T-helper 2 cell (primary cell): ENCODE results near the gene CXCR4.
A peak's percentile ranks its signal among the peaks of the same experiment; 100 is the strongest.
"Not testable (repeated sequence)": the region's sequence is repeated elsewhere in the genome, so short reads cannot be mapped to it uniquely, and the experiment has no call there.

Source experiments
- DNase-seq, 5 experiments: peaks; one replicate each; pipeline versions ENCODE4 v3.0.0 to v3.0.0-alpha.2; 2012 to 2022

Gene CXCR4

DNA sequence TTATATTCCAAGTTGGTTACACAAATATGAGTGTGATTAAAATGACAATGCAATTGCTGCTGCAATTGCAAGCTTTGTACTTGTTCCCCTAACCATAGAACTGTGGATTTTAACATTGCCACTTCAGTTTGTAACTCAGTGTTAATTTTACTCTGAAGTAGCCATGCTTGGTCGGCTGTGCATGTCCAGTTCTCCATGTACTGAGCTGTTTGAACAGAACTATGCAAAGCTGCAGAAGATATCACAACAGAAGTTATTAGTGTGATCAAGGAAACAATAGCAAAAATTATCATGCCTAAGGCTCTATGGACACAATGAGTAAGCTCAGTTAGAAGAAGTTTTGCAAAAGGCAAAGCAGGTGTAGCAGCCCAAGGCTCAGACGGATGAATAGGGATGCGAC is 45.3 kb downstream of the CXCR4 start:
- no peak for DNase-seq

GRCh38 chr2:136071887-136072286 is 46.1 kb downstream of the CXCR4 start:
- not testable (repeated sequence) for DNase-seq

DNA sequence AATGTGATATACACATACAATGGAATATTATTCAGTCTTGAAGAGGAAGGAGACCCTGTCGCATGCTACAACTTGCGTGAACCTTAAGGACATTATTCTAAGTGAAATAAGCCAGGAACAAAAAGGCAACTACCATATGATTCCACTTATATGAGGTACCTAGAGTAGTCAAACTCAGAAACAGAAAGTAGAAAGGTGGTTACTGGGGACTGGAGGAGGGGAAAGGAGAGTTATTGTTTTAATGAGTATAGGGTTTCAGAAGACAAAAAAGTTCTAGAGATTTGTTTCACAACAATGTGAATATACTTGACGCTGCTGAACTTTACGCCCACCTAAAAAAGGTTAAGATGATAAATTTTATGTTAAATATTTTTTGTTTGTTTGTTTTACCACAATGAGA is 47.0 kb downstream of the CXCR4 start:
- DNase-seq = peak in 1 of 5 experiments; percentile 23

GRCh38 chr2:136069773-136070172 is 48.2 kb downstream of the CXCR4 start:
- no peak for DNase-seq

DNA sequence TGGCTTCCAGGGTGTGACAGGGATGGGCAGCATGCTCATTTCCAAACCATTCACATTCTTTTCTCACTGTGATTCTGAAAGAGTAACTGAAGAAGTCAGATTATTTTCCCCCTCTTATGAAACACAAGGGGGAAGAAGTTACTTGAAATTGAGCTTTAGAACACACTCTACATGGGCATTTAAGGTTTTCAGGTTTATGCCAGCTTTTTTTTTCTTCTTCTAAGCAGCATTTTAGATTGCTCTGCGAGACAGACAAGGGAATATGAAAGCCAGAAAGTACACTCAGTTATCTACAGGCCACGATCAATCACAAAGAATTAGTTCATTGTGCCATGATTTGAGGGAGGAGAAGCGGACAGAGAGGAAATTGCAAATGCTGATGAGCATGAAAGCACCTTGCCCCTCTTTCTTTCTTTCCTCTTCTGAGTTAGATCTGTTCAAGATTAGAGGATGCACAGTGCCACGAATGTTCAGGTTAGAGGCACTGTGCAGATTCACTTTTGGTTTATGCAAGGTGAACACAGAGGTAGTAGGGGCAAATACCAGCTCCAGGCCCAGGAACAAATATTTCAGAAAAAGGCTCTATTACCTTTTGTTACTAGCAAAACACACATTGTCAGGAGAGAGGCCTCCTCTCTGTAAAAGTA is 49.2 kb downstream of the CXCR4 start:
- DNase-seq = peak in 1 of 5 experiments; percentile 81

DNA sequence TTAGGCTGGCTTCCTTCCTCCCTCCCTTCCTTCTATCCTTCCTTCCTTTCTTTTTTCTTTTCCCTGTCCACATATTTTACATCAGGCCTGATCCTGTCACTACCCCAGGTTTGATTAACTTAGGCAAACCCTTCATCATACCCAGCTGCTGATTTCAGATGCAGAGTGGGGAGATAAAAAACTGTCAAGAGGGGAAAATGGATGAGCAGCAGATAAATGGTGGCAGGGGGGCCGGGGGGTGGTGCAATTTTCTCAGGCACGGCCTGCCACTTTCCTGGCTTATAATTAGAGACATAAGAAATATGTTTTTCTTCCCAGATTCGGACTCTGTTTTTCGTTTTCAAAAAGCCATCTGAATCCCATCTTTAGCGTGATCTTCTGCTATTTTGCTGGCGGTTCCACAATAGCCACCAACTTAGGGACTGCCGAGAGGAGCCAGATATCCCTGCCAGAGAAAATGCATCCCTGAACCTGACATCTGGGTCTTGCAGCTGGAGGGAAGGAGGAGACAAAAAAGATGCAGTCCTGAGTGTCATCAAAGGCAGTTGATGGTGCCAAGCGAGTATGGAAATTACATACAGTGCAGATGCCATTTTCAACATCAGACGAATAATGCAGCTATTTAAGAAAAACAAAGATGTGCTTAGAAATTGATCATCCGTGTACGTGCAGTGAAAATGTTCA is 49.9 kb downstream of the CXCR4 start:
- DNase-seq = no peak

GRCh38 chr2:136067459-136067858 is 50.5 kb downstream of the CXCR4 start:
- no peak for DNase-seq

- no peak for DNase-seq
These were observed 52.0 kb downstream of the CXCR4 start for GRCh38 chr2:136065907-136066306.

DNA sequence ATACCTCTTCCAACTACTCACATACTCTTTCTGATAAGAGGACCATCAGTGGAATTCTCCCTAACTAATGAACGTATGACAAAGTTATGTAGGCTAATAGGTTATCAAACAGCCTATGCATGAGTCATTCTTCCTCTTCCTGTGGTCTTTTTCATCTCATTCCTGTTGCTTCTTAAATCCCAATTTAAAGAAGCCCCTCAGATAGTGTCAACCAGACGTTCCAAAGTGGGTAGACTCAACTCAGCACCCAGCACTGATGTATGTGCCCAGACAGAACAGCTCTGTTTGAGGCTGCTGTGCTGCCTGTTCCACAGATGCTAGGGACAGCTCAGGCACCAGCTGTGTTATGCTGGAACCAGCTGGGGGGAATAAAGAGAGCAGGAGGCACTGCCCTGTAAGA is 52.6 kb downstream of the CXCR4 start:
- no peak for DNase-seq
